Neural progenitor cell (in vitro differentiated cells): ENCODE measurements around the gene CGB5. TPM values are rescaled to one million over a fixed set of nuclear protein-coding genes. Genes with fewer than 3 reads are reported as not detected.

Experiments used
- DNase-seq: peaks from one replicate; pipeline ENCODE4 v3.0.0-alpha.2; 2016; ENCODE audit warnings: low spot score
- H2AFZ ChIP-seq: fragments of 200-600 bp; sonication (generic); replicated peaks from 2 replicates; pipeline ENCODE4 v1.6.1; 2016; ENCODE audit warnings: antibody characterized with exemption
- H3F3A ChIP-seq: fragments of 200-600 bp; sonication (generic); 2 replicates; pipeline ENCODE4 v1.6.1; 2016; ENCODE audit warnings: antibody characterized with exemption, low read depth
- H3K27ac ChIP-seq: fragments of 200-600 bp; sonication (generic); 2 replicates; pipeline ENCODE4 v1.5.1; 2016; ENCODE audit warnings: mild to moderate bottlenecking
- H3K27me3 ChIP-seq: fragments of 200-600 bp; sonication (generic); 2 replicates; pipeline ENCODE4 v1.6.1; 2016; ENCODE audit warnings: mild to moderate bottlenecking, moderate library complexity
- H3K36me3 ChIP-seq: fragments of 200-600 bp; sonication (generic); 2 replicates; pipeline ENCODE4 v1.5.1; 2016
- H3K4me1 ChIP-seq: fragments of 200-600 bp; sonication (generic); 2 replicates; pipeline ENCODE4 v1.6.1; 2016; ENCODE audit warnings: mixed run types
- H3K4me2 ChIP-seq: fragments of 200-600 bp; sonication (generic); 2 replicates; pipeline ENCODE4 v1.6.1; 2016
- H3K4me3 ChIP-seq: fragments of 200-600 bp; sonication (generic); 2 replicates; pipeline ENCODE4 v1.5.1; 2016
- H3K79me2 ChIP-seq: fragments of 200-600 bp; sonication (generic); 2 replicates; pipeline ENCODE4 v1.6.1; 2016; ENCODE audit warnings: low read depth
- H3K9ac ChIP-seq: fragments of 200-600 bp; sonication (generic); 2 replicates; pipeline ENCODE4 v1.6.1; 2016
- H3K9me3 ChIP-seq: fragments of 200-600 bp; sonication (generic); 2 replicates; pipeline ENCODE4 v1.5.1; 2016; ENCODE audit warnings: low read depth
- H4K20me1 ChIP-seq: fragments of 200-600 bp; sonication (generic); 2 replicates; pipeline ENCODE4 v1.6.1; 2016; ENCODE audit warnings: low read depth
- H3K27ac Mint-ChIP-seq: 3 replicates; pipeline ENCODE4 v1.8.0; 2021; ENCODE audit warnings: mixed read lengths
- H3K27me3 Mint-ChIP-seq: 2 replicates; pipeline ENCODE4 v1.8.0; 2022; ENCODE audit warnings: low read depth, mild to moderate bottlenecking, inconsistent platforms, moderate library complexity, mixed read lengths; ENCODE audit not compliant: insufficient read depth
- H3K36me3 Mint-ChIP-seq: 3 replicates; pipeline ENCODE4 v1.8.0; 2021; ENCODE audit warnings: mixed read lengths
- H3K4me1 Mint-ChIP-seq: 3 replicates; pipeline ENCODE4 v1.8.0; 2021; ENCODE audit warnings: mixed read lengths
- H3K4me3 Mint-ChIP-seq: 3 replicates; pipeline ENCODE4 v1.8.0; 2021; ENCODE audit warnings: mild to moderate bottlenecking, moderate library complexity, mixed read lengths
- H3K9me3 Mint-ChIP-seq: 3 replicates; pipeline ENCODE4 v1.8.0; 2020; ENCODE audit warnings: mixed read lengths
- CTCF ChIP-seq: fragments of 200-600 bp; sonication (generic); IDR thresholded peaks from 2 replicates; pipeline ENCODE4 v1.5.1; 2017; ENCODE audit warnings: antibody characterized with exemption, mild to moderate bottlenecking
- EZH2 ChIP-seq: fragments of 200-600 bp; sonication (generic); IDR thresholded peaks from 2 replicates; pipeline ENCODE4 v1.6.1; 2017; ENCODE audit warnings: antibody characterized with exemption, mild to moderate bottlenecking, moderate library complexity
- EZH2phosphoT487 ChIP-seq: fragments of 200-600 bp; sonication (generic); IDR thresholded peaks from 2 replicates; pipeline ENCODE4 v1.6.1; 2017; ENCODE audit warnings: antibody characterized with exemption
- total RNA-seq: library from RNA; depleted of rRNA; stranded (reverse); fragments of >200 nt; gene quantifications from 2 replicates; pipeline ENCODE4 v1.2.3, GENCODE V29; 2015; ENCODE audit warnings: low replicate concordance

The CGB5 gene
- total RNA-seq, 1 donor from 2014 or later, result not detected

GRCh38 chr19:49009828-49010227 lies 33.8 kb upstream of the CGB5 start:
- Mint-ChIP-seq H3K4me3 (no peak overlapping the region), H3K4me1 (no peaks in the 10 kb centered on the region), H3K27me3 (no peaks in the 10 kb centered on the region), H3K9me3 (no peaks in the 10 kb centered on the region), H3K36me3 (peaks cover 13% of the 10 kb centered on the region), H3K27ac (no peak overlapping the region)
- no peaks in the 10 kb centered on the region for H3K9me3 ChIP-seq
- H4K20me1 ChIP-seq, result no peaks in the 10 kb centered on the region
- no peak overlapping the region for H2AFZ ChIP-seq
- H3K79me2 ChIP-seq, result no peaks in the 10 kb centered on the region
- no peak for TF ChIP-seq EZH2phosphoT487
- no peak for TF ChIP-seq CTCF
- TF ChIP-seq EZH2, result no peak
- no peak overlapping the region for H3K27ac ChIP-seq
- H3K4me2 ChIP-seq, result no peak overlapping the region
- no peaks in the 10 kb centered on the region for H3K36me3 ChIP-seq
- H3K4me3 ChIP-seq, result no peak overlapping the region
- DNase-seq, result no peak
- no peak overlapping the region for H3K9ac ChIP-seq
- H3K27me3 ChIP-seq, result no peaks in the 10 kb centered on the region
- no peaks in the 10 kb centered on the region for H3F3A ChIP-seq
- no peaks in the 10 kb centered on the region for H3K4me1 ChIP-seq

GRCh38 chr19:49010453-49010852 lies 33.2 kb upstream of the CGB5 start:
- H3K27ac Mint-ChIP-seq, result no peak overlapping the region
- Histone ChIP-seq H3K9ac (no peak overlapping the region), H3F3A (no peaks in the 10 kb centered on the region), H3K9me3 (no peaks in the 10 kb centered on the region), H3K27ac (no peak overlapping the region), H4K20me1 (no peaks in the 10 kb centered on the region), H3K4me1 (no peaks in the 10 kb centered on the region), H3K79me2 (no peaks in the 10 kb centered on the region), H3K27me3 (no peaks in the 10 kb centered on the region), H3K4me2 (no peak overlapping the region), H2AFZ (no peak overlapping the region), H3K4me3 (no peak overlapping the region), H3K36me3 (no peaks in the 10 kb centered on the region)
- no peaks in the 10 kb centered on the region for H3K27me3 Mint-ChIP-seq
- no peak for TF ChIP-seq EZH2
- TF ChIP-seq CTCF, result no peak
- no peak for TF ChIP-seq EZH2phosphoT487
- H3K4me3 Mint-ChIP-seq, result no peak overlapping the region
- H3K9me3 Mint-ChIP-seq, result no peaks in the 10 kb centered on the region
- peaks cover 13% of the 10 kb centered on the region for H3K36me3 Mint-ChIP-seq
- DNase-seq, result no peak
- H3K4me1 Mint-ChIP-seq, result no peaks in the 10 kb centered on the region

GRCh38 chr19:49011194-49011593 lies 32.5 kb upstream of the CGB5 start:
- Histone ChIP-seq H3F3A (no peaks in the 10 kb centered on the region), H3K4me3 (no peak overlapping the region), H4K20me1 (no peaks in the 10 kb centered on the region), H3K27ac (no peak overlapping the region), H3K27me3 (no peaks in the 10 kb centered on the region), H3K4me1 (no peaks in the 10 kb centered on the region), H3K9me3 (no peaks in the 10 kb centered on the region), H2AFZ (no peak overlapping the region), H3K79me2 (no peaks in the 10 kb centered on the region), H3K4me2 (no peak overlapping the region), H3K9ac (no peak overlapping the region), H3K36me3 (no peaks in the 10 kb centered on the region)
- DNase-seq, result no peak
- Mint-ChIP-seq H3K9me3 (no peaks in the 10 kb centered on the region), H3K4me3 (no peak overlapping the region), H3K27me3 (no peaks in the 10 kb centered on the region), H3K36me3 (peaks cover 15% of the 10 kb centered on the region), H3K27ac (no peak overlapping the region), H3K4me1 (no peaks in the 10 kb centered on the region)
- TF ChIP-seq EZH2phosphoT487, result no peak
- TF ChIP-seq EZH2, result no peak
- no peak for TF ChIP-seq CTCF
